Measurements from ENCODE around the gene SLC7A9. TPM values are rescaled to one million over a fixed set of nuclear protein-coding genes. Genes with fewer than 3 reads are reported as not detected.

Gene SLC7A9
- total and polyA plus RNA-seq, 10 of the 15 experiments (the other 5 are each of a cell fraction or from before 2014, with no cell fraction given): 0.13 to 0.17 TPM; not detected in 8

DNA sequence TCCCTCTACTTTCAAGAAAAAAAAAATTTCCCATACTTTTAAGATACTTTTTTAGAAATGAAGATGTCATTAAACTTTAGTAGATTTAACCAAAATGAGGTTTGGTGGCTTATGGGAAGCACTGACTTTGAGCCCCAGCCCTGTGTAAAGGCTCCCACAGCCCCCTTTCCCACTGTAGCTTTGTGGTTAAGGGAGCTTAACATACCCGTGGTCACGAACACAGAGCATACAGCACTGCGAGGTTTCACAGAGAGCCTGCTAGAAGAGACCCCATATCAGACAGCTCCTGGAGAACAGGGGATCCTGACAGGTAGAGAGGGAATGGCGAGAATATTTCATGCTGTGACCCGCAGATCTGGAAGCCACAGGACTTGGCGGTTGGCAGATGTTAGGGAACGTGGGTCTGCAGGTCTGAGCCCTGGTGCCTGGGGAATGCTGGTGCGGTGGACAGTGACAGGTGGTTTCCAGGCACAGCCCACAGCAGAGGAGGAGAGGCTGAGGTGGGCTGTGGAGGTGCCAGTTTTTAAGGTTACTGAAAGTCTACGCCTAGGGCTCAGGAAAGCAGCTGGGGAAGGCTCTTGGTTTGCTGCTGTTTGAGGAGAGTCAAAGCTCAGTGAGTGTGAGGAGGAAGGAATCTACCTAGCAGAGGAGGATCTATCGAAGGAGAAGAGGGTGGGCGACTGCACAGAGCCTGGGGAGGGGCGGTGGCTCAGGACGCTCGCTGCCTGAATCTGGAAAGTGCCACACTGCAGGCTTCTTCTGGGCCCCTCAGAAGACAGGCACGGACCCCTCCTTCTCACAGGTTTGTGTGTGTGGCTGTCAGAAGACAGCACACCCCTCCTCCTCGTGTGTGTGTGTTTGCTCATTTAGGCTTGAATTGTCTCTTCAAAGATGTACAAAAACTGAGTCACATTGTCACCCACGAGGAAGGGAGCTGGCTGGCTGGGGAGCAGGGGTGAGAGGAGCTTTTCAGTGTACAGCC, 49.9 kb downstream of the SLC7A9 start:
- ChIA-PET SMC1A (ENCODE audit: uncharacterized antibody, unreplicated experiment) (interaction anchor here (0.6 to 1.4 kb wide), 3 partner anchors 44 to 76 kb away, joined by 3 to 4 read pairs (median 3); no protein-coding TSS in a partner anchor), RAD21 (ENCODE audit: unreplicated experiment) (no interaction called here), CTCF (interaction anchor here (1.2 kb wide), 1 partner anchor 9 kb away, joined by 3 read pairs; no protein-coding TSS in a partner anchor), POLR2A (interaction anchor here (0.9 kb wide), 1 partner anchor 10 kb away, joined by 3 read pairs; no protein-coding TSS in a partner anchor)
- Histone ChIP-seq H3K4me3 (no peak overlapping the region), H3K9ac (ENCODE audit: control insufficient read depth, insufficient read depth, low read length) (no peak overlapping the region; the same call in 1 of the 2 replicates), H4K20me1 (ENCODE audit: control insufficient read depth, insufficient read depth) (no peaks in the 10 kb centered on the region), H3K79me2 (ENCODE audit: control insufficient read depth, insufficient read depth, low read length) (no peaks in the 10 kb centered on the region), H3K9me3 (replicated peaks; ENCODE audit: control insufficient read depth, insufficient read depth, low read length) (no peaks in the 10 kb centered on the region), H3K4me1 (ENCODE audit: control insufficient read depth, insufficient read depth, low read length) (peaks cover 6% of the 10 kb centered on the region; the same call in 1 of the 2 replicates), H3K27ac (ENCODE audit: control insufficient read depth, insufficient read depth) (no peak overlapping the region), H3K27me3 (replicated peaks in 1 of 2; ENCODE audit: control insufficient read depth in 2 of 2, insufficient read depth in 2 of 2, low read length in 1 of 2) (peaks cover 0 to 3% of the 10 kb centered on the region in 2 experiments; a peak in 2 of 4 replicates), H3K4me2 (ENCODE audit: control insufficient read depth, insufficient read depth) (no peak overlapping the region), H3K36me3 (ENCODE audit: control insufficient read depth in 2 of 2, insufficient read depth in 2 of 2, low read length in 1 of 2) (no peaks in the 10 kb centered on the region), H2AFZ (ENCODE audit: control insufficient read depth, low read depth, low read length) (no peak overlapping the region)
- TF ChIP-seq RUNX3 (IDR thresholded peaks at IDR 0.05; ENCODE audit: low read length) (peak; percentile 48), IKZF1 (conservative IDR thresholded peaks at IDR 0.05) (peak; percentile 53), IKZF2 (IDR thresholded peaks at IDR 0.05) (peak; percentile 15 to 41; a peak in 1 of 4 replicates), ATF2 (IDR thresholded peaks at IDR 0.05; ENCODE audit: low read length) (no peak), MEF2B (IDR thresholded peaks at IDR 0.05; ENCODE audit: partially characterized antibody, poor library complexity, severe bottlenecking) (peak; percentile 50)
- WGBS (ENCODE audit: insufficient coverage, insufficient replicate concordance, low lambda C conversion rate, missing lambda C conversion rate): 22% methylated on average over 17 of the region's 17 CpGs
- in situ Hi-C loops (cut with MboI) (no loop called here), intact Hi-C loops (cut with micrococcal nuclease; ENCODE audit: unreplicated experiment) (no loop called here)
- FAIRE-seq (no peak), ATAC-seq (peak; percentile 53), DNase-seq (ENCODE audit: low read depth, low spot score) (no peak)
- BruUV-seq (replicated peaks): no TSS peak
